Uterus (tissue), 4 donors: Measurements from ENCODE around the gene RAVER2. TPM values are rescaled to one million over a fixed set of nuclear protein-coding genes. Genes with fewer than 3 reads are reported as not detected.
"Not testable (repeated sequence)": the region's sequence is repeated elsewhere in the genome, so short reads cannot be mapped to it uniquely, and the experiment has no call there.

Experiments
- DNase-seq, 2 donors: peaks; one replicate each; pipeline ENCODE4 v3.0.0-alpha.2; 2019 to 2020
- H3K27ac ChIP-seq, 2 donors: fragments of 200-600 bp; sonication (generic); 1 replicate in 1 of 2; 2 replicates in 1 of 2; pipeline ENCODE4 v1.5.1; 2016 to 2018
- H3K27me3 ChIP-seq, 2 donors: fragments of 200-600 bp; sonication (generic); one replicate each; pipeline ENCODE4 v1.5.1; 2018 to 2019; ENCODE audit warnings: control low read depth in 1 of 2
- H3K36me3 ChIP-seq, 2 donors: fragments of 200-600 bp; sonication (generic); one replicate each; pipeline ENCODE4 v1.5.1; 2019; ENCODE audit warnings: control low read depth in 1 of 2
- H3K4me1 ChIP-seq, 2 donors: fragments of 200-600 bp; sonication (generic); one replicate each; pipeline ENCODE4 v1.5.1; 2018 to 2019; ENCODE audit warnings: control low read depth in 1 of 2
- H3K4me3 ChIP-seq, 2 donors: fragments of 200-600 bp; sonication (generic); 1 replicate in 1 of 2; 2 replicates in 1 of 2; pipeline ENCODE4 v1.5.1; 2018 to 2019; ENCODE audit warnings: mild to moderate bottlenecking in 1 of 2
- H3K9me3 ChIP-seq, 2 donors: fragments of 200-600 bp; sonication (generic); one replicate each; pipeline ENCODE4 v1.5.1; 2019; ENCODE audit warnings: control low read depth in 1 of 2
- CTCF ChIP-seq, 4 experiments: fragments of 200-600 bp in 2 of 4; fragments of 450-650 bp in 2 of 4; sonication (generic) in 2 of 4; IDR thresholded peaks; one replicate each; pipeline ENCODE4 v1.5.1; 2016 to 2019; ENCODE audit warnings: antibody characterized with exemption in 4 of 4, mild to moderate bottlenecking in 2 of 4, moderate library complexity in 1 of 4
- POLR2A ChIP-seq, 2 donors: fragments of 450-650 bp; IDR thresholded peaks; one replicate each; pipeline ENCODE4 v1.6.1; 2016; ENCODE audit warnings: antibody characterized with exemption in 2 of 2, mild to moderate bottlenecking in 1 of 2, moderate library complexity in 1 of 2
- intact Hi-C: fragments of 100-400 bp; cut with DNase I; formaldehyde crosslinking; loops from one replicate; pipeline ENCODE4 v1.15.1; 2023; ENCODE audit warnings: low total_unique reads
- total RNA-seq, 4 donors: library from RNA; depleted of rRNA in 3 of 4; stranded (reverse); fragments of >200 nt in 3 of 4; gene quantifications; one replicate each; pipeline versions ENCODE4 v1.1.0 to v1.2.4, GENCODE V29; 2014 to 2023
- donor health status: DM: yes; HTN: yes; CAD: no.

The RAVER2 gene
- total RNA-seq, 4 donors from 2014 or later, result 10.6 to 24.0 (median 18.9) TPM

GRCh38 chr1:64809309-64809708, 64.4 kb downstream of the RAVER2 start:
- DNase-seq, result no peak
- Histone ChIP-seq H3K4me1 (no peaks in the 10 kb centered on the region), H3K27ac (no peak overlapping the region), H3K36me3 (no peaks in the 10 kb centered on the region), H3K9me3 (no peaks in the 10 kb centered on the region), H3K27me3 (no peaks in the 10 kb centered on the region), H3K4me3 (no peak overlapping the region)
- TF ChIP-seq POLR2A (IDR thresholded peaks at IDR 0.05), result no peak
- no peak for TF ChIP-seq CTCF (IDR thresholded peaks at IDR 0.05)
- intact Hi-C loops, result no loop called here

GRCh38 chr1:64810001-64810400, 65.1 kb downstream of the RAVER2 start:
- Histone ChIP-seq H3K27ac (no peak overlapping the region), H3K27me3 (no peaks in the 10 kb centered on the region), H3K4me1 (no peaks in the 10 kb centered on the region), H3K36me3 (no peaks in the 10 kb centered on the region), H3K9me3 (no peaks in the 10 kb centered on the region), H3K4me3 (no peak overlapping the region)
- DNase-seq, result no peak
- intact Hi-C loops, result no loop called here
- no peak for TF ChIP-seq CTCF (IDR thresholded peaks at IDR 0.05)
- no peak for TF ChIP-seq POLR2A (IDR thresholded peaks at IDR 0.05)

- no peaks in the 10 kb centered on the region for H3K36me3 ChIP-seq
- H3K27me3 ChIP-seq, result no peaks in the 10 kb centered on the region
- no peak overlapping the region for H3K4me3 ChIP-seq
- no peak for TF ChIP-seq CTCF (IDR thresholded peaks at IDR 0.05)
- TF ChIP-seq POLR2A (IDR thresholded peaks at IDR 0.05), result no peak
- no peak overlapping the region for H3K27ac ChIP-seq
- H3K4me1 ChIP-seq, result no peaks in the 10 kb centered on the region
- intact Hi-C loops, result no loop called here
- H3K9me3 ChIP-seq, result no peaks in the 10 kb centered on the region
- DNase-seq, result no peak
Observed at GRCh38 chr1:64811131-64811530, 66.3 kb downstream of the RAVER2 start.

- no peak for TF ChIP-seq POLR2A (IDR thresholded peaks at IDR 0.05)
- no peak for TF ChIP-seq CTCF (IDR thresholded peaks at IDR 0.05)
- H3K27ac ChIP-seq, result no peak overlapping the region
- DNase-seq, result no peak
- no peaks in the 10 kb centered on the region for H3K4me1 ChIP-seq
- H3K36me3 ChIP-seq, result no peaks in the 10 kb centered on the region
- H3K27me3 ChIP-seq, result no peaks in the 10 kb centered on the region
- no peaks in the 10 kb centered on the region for H3K9me3 ChIP-seq
- H3K4me3 ChIP-seq, result no peak overlapping the region
- intact Hi-C loops, result no loop called here
Observed at GRCh38 chr1:64814427-64814826, 69.6 kb downstream of the RAVER2 start.

- H3K27me3 ChIP-seq, H3K4me1 ChIP-seq, H3K27ac ChIP-seq, H3K36me3 ChIP-seq, DNase-seq, H3K9me3 ChIP-seq, H3K4me3 ChIP-seq, intact Hi-C loops: not testable (repeated sequence)
Observed at GRCh38 chr1:64817364-64817763, 72.5 kb downstream of the RAVER2 start.

- H3K9me3 ChIP-seq, DNase-seq, H3K36me3 ChIP-seq, H3K4me1 ChIP-seq, H3K27me3 ChIP-seq, H3K4me3 ChIP-seq, H3K27ac ChIP-seq: not testable (repeated sequence)
- intact Hi-C loops, result loop anchor here (5.0 to 10.0 kb wide), 2 partner anchors 136 to 553 kb away; no protein-coding TSS in a partner anchor
Observed at GRCh38 chr1:64820572-64820971, 75.7 kb downstream of the RAVER2 start.
